Spleen (tissue), 7 donors: Measurements from ENCODE around the gene FZD2.

Experiments
- CTCF ChIP-seq, 11 experiments: fragments of 200-600 bp in 7 of 11; fragments of 450-650 bp in 4 of 11; sonication (generic) in 4 of 11; IDR thresholded peaks in 8 of 11; conservative IDR thresholded peaks in 3 of 11; 1 replicate in 7 of 11; 2 replicates in 4 of 11; pipeline versions ENCODE4 v1.4.0 to v1.8.0; 2016 to 2021; ENCODE audit warnings: antibody characterized with exemption in 11 of 11, inconsistent platforms in 4 of 11, mild to moderate bottlenecking in 1 of 11
- POLR2A ChIP-seq, 3 donors: fragments of 450-650 bp; IDR thresholded peaks; one replicate each; pipeline ENCODE4 v1.5.1; 2017; ENCODE audit warnings: antibody characterized with exemption in 3 of 3, mild to moderate bottlenecking in 1 of 3
- POLR2AphosphoS5 ChIP-seq, 3 donors: sonication (generic); formaldehyde crosslinking; IDR thresholded peaks; one replicate each; pipeline ENCODE4 v1.5.1; 2017; ENCODE audit warnings: antibody characterized with exemption in 3 of 3
- donor health status: DM: no; HTN: no; CAD: no; lungs with moderate emphysema.
- donor health status: DM: no; HTN: no; CAD: no.
- donor health status: DM: no; HTN: no; CAD: no.

- TF ChIP-seq POLR2A (IDR thresholded peaks at IDR 0.05) (no peak), CTCF (IDR thresholded peaks at IDR 0.05 in 8 of 11, conservative IDR thresholded peaks at IDR 0.05 in 3 of 11) (no peak), POLR2AphosphoS5 (IDR thresholded peaks at IDR 0.05) (no peak)
These were observed 15.5 kb downstream of the FZD2 start for GRCh38 chr17:44572801-44573200.
